ENCODE results near the gene KAZN. TPM values are rescaled to one million over a fixed set of nuclear protein-coding genes. Genes with fewer than 3 reads are reported as not detected.

KAZN gene
- polyA plus RNA-seq, 5 donors, result 26.2 to 34.7 (median 29.0) TPM

DNA sequence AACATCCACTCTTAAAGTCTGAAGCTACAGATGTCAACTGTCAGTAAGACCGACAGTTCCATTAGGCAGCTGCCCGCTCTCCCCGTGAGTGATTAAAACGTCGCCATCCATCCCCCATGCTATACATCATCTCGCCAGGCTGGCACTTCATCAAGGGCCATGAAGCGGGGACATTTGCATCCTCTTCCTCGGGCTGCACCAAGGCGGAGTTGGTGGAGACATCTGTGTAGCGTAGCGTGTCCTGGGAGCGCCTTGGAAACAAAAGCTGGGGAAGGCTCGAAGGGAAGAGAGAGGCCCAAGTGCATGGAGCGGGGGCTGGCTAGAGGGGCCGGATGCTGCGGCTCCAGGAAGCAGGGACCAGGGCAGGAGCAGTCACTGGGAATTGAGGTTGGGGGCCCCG is 250.1 kb downstream of the KAZN start:
- DNase-seq, result no peak

GRCh38 chr1:14849038-14849437 is 250.6 kb downstream of the KAZN start:
- DNase-seq, result no peak

DNA sequence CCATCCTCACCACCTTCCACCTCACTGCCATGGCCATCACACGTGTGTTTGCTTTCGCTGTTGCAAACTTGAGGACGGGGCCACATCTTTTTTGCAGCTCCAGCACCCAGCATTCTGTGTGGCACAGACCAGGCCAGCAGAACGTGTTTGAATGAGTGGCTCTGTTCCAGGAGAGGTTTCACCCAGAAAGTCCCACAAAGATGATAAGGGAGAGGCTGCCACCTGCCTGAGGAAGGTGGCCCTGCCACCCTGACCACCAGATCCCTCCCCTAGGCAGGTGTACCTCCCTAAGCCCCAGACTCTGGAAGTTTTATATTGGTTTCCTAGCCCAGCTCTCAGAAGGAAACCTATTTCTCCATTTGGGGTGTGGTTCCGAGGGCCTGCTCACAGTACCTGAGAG is 252.1 kb downstream of the KAZN start:
- DNase-seq, result no peak

DNA sequence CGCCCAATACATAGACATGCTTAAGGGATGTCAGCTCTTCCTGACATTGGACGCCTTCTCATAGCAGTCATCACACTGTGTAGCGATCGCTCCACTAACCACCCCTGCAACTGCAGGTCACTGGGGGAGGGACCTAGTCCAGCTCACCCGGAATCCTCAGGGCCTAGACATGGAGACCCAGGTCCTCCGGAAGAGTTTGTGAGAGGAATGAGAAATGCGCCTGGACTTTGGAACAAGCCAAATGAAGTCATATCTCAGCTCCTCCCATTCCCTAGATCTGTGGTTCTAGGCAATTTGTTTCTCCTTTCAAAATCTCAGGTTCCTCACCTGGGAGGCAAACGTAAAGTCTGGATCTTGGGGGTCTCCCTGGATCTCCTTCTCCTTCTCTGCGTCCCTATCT is 253.3 kb downstream of the KAZN start:
- no peak for DNase-seq

GRCh38 chr1:14852291-14852690 is 253.8 kb downstream of the KAZN start:
- DNase-seq, result no peak

DNA sequence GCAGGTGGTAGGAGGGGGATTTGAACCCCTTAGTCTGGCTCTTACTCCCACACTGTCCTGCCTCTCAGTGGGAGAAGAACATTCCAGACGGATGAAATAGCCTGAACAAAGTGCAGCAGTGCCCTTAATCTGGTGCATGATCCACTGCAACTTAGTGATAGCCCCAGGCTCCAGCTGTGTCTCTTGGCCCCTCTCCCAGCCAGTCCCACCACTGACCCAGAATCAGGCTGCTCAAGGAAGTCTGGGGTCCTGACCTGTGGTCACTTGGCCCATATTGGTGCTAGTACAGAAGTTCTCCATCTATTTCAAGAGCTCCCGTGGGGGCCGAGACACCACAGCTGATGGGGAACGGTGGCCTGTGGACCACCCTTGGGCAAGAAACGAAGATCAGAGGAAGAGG is 255.0 kb downstream of the KAZN start:
- no peak for DNase-seq

DNA sequence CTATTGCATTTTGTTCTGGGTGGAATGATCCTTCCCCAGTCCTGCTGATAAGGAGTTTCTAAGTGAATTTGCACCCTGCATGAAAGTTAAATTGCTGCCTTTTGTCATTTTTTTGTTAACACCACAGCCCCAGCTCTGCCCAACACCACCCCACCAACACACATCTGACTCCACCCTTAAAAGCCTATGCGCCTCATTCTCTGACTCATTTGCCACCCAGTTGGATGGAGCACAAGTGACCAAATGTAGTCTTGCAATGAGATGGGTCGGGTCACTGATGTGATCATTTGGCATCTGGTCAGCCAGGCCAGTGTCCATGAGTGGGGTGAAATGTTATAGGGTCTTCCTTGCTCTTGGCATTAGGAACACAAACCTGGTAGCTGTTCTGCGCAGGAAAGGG is 256.8 kb downstream of the KAZN start:
- no peak for DNase-seq

GRCh38 chr1:14855801-14856200 is 257.3 kb downstream of the KAZN start:
- no peak for DNase-seq

- DNase-seq, result no peak
Observed at GRCh38 chr1:14857436-14858195, 259.1 kb downstream of the KAZN start.

- no peak for DNase-seq
Observed at GRCh38 chr1:14862114-14862771, 263.8 kb downstream of the KAZN start.

DNA sequence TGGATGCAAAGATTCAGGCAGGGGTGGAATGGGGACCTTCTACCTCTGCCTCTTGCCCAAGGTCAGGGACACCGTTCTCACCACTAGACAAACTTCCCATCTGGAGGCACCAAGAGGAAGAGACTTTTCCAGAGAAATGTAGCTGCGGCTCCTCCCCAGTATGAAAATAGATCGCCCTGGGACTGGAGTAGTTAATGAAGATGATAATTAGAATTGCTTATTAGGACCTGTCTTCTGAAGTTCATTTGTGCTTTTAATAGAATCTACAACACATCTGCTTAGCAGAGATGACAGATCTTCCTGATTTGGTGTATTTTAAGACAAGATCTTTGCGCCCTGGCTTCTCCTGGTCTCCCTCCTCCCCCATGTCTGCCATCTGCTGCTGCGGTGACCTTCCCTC is 266.6 kb downstream of the KAZN start:
- DNase-seq, result no peak

- no peak for DNase-seq
Observed at GRCh38 chr1:14866911-14867612, 268.6 kb downstream of the KAZN start.

DNA sequence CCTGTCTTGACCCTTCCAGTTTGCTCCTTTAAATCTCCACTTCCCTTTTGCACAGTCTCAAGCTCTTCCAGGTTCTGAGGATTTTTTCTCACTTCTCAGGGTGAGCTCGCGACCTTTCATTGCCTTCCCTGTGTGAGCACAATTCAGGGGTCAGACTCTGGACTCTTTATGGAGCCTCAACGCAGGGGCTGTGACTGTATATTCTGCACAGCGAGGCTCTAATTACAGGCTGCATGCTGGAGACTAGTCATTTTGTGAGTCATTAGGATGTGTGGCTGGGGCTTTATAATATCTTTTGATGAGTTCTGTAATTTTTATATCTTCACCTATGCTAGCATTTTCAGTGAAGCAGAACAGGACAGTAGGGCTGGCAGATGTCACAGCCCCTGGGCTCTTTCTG is 270.7 kb downstream of the KAZN start:
- DNase-seq, result no peak

GRCh38 chr1:14871218-14871970 is 272.9 kb downstream of the KAZN start:
- DNase-seq, result no peak

- DNase-seq, result no peak
Observed at GRCh38 chr1:14872762-14873161, 274.3 kb downstream of the KAZN start.

DNA sequence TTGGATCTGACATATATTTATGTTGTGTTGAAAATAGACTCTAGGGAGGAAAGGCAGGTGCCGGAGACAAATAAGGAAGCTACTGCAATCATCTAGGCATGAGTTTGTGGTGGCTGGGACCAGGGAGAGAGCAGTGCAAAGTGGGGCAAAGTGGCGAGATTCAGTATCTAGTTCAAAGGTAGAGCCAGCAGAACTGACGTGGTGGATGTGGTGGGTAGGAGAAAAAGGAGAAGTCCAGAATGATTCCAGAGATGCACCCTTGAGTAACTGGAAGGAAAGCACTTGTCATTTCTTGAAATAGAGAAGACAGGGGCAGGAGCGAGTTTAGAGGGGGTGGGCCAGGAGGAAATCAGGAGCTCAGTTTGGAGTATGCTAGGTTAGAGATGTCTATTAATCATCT is 275.2 kb downstream of the KAZN start:
- no peak for DNase-seq

GRCh38 chr1:14875524-14876509 is 277.3 kb downstream of the KAZN start:
- DNase-seq, result no peak

DNA sequence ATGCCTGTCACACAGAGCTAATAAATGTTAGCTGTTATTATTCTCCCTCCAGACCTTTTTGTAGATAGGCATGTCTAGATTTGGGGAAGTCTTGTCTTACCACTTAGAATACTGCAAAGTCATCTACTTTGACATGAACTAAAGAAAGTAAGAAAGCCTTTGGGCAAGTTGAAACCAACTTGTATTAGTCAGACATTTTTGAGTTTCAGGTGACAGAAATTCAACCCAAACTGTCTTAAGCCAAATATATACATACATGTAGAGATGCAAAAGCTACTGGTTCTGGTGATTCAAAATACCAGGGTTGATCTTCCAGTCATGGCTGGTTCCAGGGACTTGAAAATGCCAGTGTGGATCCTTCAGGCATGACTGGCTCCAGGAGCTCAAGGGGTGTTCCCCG is 278.3 kb downstream of the KAZN start:
- DNase-seq, result no peak

GRCh38 chr1:14877224-14877623 is 278.7 kb downstream of the KAZN start:
- no peak for DNase-seq

DNA sequence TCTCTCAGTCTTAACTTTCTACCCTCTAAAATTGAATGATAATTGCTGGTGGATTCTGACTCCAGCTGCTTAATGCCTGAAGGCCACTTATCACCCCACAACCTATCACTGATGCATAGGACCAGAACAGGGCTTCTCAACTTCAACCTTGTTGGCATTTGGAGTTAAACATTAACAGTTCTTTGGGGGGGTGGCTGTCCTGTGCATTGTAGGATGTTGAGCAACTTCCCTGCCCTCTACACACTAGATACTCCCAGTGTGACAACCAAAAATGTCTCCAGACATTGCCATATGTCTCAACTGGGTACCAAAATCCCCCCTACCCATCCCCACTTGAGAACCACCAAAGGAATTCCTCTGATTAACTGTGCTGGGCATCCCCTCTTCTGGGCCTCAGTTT is 279.6 kb downstream of the KAZN start:
- no peak for DNase-seq

- DNase-seq, result no peak
Observed at GRCh38 chr1:14878951-14879350, 280.5 kb downstream of the KAZN start.

All from right lung (tissue), 5 donors.